Stimulated activated CD4-positive, alpha-beta T cell treated with anti-CD3 and anti-CD28 coated beads, Interleukin-1b, Interleukin-23, amount 100 ng/mL, for 4 hours (primary cell): ENCODE results near the gene PIK3C2G.
"Not testable (repeated sequence)": the region's sequence is repeated elsewhere in the genome, so short reads cannot be mapped to it uniquely, and the experiment has no call there.

Experiments
- DNase-seq, 2 donors: peaks; one replicate each; pipeline ENCODE4 v3.0.0-alpha.2; 2020; ENCODE audit warnings: low read depth in 2 of 2

PIK3C2G gene

DNA sequence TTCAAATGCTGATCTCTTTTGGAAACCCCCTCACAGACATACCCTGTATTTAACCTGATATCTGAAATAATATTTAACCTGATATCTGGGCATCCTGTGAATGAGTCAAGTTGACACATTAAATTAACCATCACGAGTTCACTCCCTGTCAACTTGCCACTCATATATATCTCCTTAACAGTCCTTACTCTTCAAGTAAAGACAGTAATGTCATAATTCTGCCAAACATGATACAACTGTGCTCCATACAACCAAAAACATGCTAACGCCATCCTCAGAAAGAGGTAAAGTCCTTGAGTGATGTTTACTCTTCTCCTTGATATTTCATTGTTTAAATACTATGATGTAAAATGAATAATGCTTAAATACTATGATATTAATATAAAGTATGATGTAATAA, 371.5 kb downstream of the PIK3C2G start:
- no peak for DNase-seq

DNA sequence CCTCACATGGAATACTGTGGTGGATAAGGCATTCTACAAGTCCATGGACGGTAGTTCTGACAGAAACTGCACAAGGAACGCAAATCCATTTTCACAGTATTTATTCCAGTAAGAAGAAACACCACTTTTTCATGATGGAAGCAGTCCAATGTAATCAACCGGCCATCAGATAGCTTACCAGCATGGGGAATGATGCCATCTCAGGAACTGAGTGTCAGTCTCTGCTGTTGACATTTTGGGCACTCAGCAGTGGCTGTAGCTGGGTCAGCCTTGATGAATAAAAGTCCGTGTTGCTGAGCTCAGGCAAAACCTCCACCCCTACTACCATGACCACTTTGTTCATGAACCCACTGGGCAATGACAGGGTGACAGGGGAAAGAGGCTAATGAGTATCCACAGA, 373.1 kb downstream of the PIK3C2G start:
- DNase-seq, result no peak

GRCh38 chr12:18640321-18640955, 379.1 kb downstream of the PIK3C2G start:
- no peak for DNase-seq

GRCh38 chr12:18643681-18644080, 382.4 kb downstream of the PIK3C2G start:
- DNase-seq, result no peak

- no peak for DNase-seq
Measured at GRCh38 chr12:18644564-18644963, 383.2 kb downstream of the PIK3C2G start.

- DNase-seq, result no peak
Measured at GRCh38 chr12:18646286-18646890, 385.1 kb downstream of the PIK3C2G start.

DNA sequence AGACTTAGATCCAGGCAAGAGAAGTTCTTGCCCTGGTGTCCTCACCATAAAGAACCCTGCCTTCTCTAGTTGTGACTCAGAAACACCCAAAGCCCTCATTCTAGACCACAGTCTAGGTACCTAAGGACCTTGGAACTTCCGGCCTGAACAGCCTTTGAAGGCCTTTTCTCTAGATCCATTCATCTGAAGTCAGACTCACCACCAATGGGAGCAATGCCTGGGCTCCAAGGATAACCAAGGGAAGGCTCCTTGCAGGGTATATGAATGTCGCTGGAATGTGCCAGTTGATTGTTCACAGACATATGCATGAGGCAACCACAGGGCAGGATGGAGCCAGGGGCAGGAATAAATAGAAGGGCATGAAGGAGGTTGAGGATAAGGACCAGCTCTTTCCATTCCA, 390.2 kb downstream of the PIK3C2G start:
- no peak for DNase-seq

- DNase-seq, result no peak
Measured at GRCh38 chr12:18652596-18652995, 391.3 kb downstream of the PIK3C2G start.

DNA sequence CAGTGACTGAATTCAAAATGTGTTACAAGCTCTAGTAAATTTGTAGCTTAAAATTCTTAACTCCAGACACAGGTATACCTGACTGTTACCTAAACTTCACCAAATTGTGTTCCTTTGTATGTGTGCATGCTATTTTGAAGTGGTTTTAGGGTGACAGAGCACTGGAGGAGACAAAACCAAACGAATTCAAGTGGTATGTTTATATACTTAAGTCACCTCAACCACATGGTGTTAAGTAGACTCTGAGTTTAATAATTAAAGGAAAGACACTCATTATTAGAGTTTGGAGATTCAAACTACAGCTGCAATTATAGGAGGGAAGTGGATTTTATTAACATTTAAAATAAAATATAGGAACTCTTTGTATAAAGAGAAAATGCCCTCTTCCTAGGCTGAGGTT, 392.1 kb downstream of the PIK3C2G start:
- DNase-seq, result no peak

- DNase-seq, result no peak
Measured at GRCh38 chr12:18655351-18655750, 394.0 kb downstream of the PIK3C2G start.

GRCh38 chr12:18658179-18658578, 396.9 kb downstream of the PIK3C2G start:
- DNase-seq, result no peak

DNA sequence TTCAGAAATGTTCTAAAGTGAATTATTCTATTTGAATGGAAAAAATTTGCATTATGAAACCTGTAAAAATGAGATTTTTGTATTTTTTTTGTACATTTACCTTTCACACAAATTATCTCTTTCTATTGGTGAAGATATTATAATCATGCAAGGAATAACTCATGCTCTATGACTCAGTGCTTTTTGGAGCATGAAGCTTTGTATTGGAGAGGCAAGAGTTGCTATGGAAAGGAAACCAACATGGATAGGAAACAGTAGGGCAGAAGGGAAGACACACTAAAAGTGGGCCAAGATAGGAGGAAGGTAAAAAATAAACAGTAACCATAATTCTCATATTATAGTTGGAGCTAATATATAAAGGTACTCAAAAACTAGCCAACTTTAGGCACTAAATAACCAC, 397.5 kb downstream of the PIK3C2G start:
- DNase-seq, result no peak

- DNase-seq, result no peak
Measured at GRCh38 chr12:18676141-18676540, 414.8 kb downstream of the PIK3C2G start.

DNA sequence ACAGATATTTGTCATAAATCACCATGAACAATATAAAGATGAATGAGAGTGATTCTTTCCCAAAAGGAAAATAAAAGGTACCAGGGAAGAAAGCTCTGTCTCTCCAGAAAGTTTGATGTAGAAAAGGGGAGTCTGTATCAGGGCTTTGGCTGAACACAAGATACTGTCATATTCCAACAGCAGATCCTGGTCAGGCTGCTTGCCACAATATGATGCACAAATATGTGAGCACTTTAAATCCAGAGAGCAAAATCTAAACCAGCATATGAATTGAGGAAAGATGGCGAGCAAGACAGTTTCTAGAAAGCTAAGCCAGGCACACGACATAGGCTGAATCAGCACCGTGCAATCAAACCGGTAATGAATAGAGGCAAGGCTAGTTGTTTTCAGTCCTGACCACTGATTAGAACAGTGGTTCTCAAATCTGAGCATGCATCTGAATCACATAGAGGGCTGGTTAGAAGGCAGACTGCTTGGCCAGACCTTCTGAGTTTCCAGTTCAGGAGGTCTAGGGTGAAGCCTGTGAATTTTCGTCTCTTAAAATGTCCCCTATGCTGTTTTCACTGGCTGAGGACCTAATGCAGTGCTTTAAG, 415.8 kb downstream of the PIK3C2G start:
- no peak for DNase-seq

DNA sequence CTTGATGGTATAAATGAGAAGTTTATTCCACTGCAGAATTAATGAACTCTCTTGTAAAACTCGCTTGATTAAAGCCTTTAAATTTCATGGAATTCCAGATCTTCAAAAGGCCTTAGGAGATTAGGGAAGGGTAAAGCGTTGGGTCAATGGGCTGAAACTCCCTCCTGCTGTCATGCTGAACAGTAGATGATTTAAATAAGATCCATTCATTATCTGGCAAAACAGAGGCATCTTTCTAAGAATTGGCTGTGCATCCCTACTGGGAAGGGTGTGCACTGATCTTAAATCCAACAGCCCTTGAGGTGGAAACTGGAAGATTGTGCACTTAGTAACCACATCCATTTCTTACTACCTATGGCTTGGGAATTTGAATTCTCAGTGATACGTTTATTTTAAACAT, 420.5 kb downstream of the PIK3C2G start:
- DNase-seq, result no peak

- DNase-seq, result no peak
Measured at GRCh38 chr12:18683327-18684013, 422.2 kb downstream of the PIK3C2G start.

GRCh38 chr12:18684430-18684829, 423.1 kb downstream of the PIK3C2G start:
- DNase-seq, result no peak

DNA sequence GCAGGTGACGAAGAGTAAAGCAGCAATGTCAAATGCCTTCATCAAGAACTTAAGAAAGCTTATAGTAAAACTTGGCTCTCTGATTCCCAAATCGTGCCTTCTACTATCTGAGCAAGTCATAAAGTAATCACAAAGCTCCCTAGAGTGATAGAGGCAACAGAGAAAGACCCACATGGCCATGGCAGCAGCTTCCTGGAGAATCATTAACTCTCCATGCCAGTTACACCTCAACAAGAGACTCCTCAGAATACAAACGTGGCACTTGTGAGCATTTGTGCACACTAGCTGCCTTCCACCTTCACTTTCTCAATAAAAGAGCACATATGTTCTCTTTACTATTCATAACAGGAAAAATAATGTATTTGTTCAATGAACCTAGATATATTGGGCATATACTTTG, 428.5 kb downstream of the PIK3C2G start:
- DNase-seq, result no peak

- no peak for DNase-seq
Measured at GRCh38 chr12:18690653-18691052, 429.3 kb downstream of the PIK3C2G start.

DNA sequence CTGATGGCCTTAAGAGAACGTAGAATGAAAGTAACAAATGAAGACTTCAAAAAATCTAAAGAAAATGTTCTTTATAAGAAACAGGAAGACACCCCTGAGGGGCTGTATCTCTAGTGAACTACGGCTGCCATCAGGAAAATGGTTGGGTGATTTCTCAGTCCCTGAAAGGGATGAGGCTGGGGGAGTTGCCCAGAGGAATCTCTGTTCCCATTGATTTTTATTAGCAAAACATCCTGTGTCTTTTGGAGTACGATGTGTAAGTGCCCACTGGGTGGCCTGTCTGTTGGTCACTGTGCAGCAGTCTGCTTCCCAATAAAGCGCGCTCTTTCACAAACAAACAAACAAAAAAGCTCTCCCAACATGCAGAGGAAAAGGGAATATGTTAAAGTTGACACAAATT, 432.7 kb downstream of the PIK3C2G start:
- DNase-seq, result not testable (repeated sequence)

DNA sequence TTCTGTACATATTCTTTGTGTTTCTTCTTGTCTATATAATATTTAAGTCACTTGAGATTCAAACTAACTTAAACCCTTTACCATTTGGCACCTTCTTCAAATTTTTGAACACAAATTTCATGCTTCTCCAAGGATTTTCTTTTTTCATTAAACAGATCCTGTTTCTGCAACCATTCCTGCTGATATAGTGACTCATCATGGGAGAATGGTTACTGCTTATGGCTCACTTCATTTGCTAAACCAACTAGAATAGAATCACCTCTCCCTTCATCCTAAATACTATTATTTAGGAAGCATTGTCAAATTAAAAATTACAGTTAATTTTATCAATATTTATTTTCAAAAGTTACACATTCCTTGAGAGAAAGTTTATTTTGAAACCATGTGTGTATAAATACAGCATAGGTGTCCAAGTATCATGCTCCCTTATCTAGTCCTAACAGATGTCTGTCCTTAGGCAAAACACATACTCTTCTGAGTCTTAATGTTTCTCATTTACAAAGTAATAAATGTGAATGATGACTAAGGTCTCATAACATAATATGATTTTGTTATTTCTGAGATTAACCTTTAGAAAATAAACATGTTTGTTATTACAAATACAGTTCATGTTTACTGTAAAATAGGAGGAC, 435.8 kb downstream of the PIK3C2G start:
- no peak for DNase-seq
